GM12873 (cell line): ENCODE data around the gene TANC1.

Source experiments
- CTCF ChIP-seq: IDR thresholded peaks from 2 replicates; pipeline ENCODE4 v1.5.1; 2012; ENCODE audit warnings: low read depth, mild to moderate bottlenecking, moderate library complexity, low read length, control low read depth; ENCODE audit not compliant: insufficient read depth; ENCODE audit errors: missing control alignments

The TANC1 gene

GRCh38 chr2:159071190-159071915 is 102.9 kb downstream of the TANC1 start:
- TF ChIP-seq CTCF, result no peak

GRCh38 chr2:159072795-159073194 is 104.4 kb downstream of the TANC1 start:
- no peak for TF ChIP-seq CTCF

GRCh38 chr2:159073256-159073655 is 104.8 kb downstream of the TANC1 start:
- TF ChIP-seq CTCF, result no peak

- no peak for TF ChIP-seq CTCF
These were observed 106.2 kb downstream of the TANC1 start for GRCh38 chr2:159074605-159075004.

- TF ChIP-seq CTCF, result no peak
These were observed 107.3 kb downstream of the TANC1 start for GRCh38 chr2:159075727-159076126.

GRCh38 chr2:159076241-159076640 is 107.8 kb downstream of the TANC1 start:
- no peak for TF ChIP-seq CTCF

- no peak for TF ChIP-seq CTCF
These were observed 109.4 kb downstream of the TANC1 start for GRCh38 chr2:159077869-159078268.

GRCh38 chr2:159078443-159078842 is 110.0 kb downstream of the TANC1 start:
- no peak for TF ChIP-seq CTCF
